Activated T-cell treated with anti-CD3 and anti-CD28 coated beads, Interleukin-2, amount 50 U/mL, for 24 hours (primary cell): ENCODE data around the gene SLC19A3.
"Not testable (repeated sequence)": the region's sequence is repeated elsewhere in the genome, so short reads cannot be mapped to it uniquely, and the experiment has no call there.

Experiments
- DNase-seq: peaks from one replicate; pipeline ENCODE4 v3.0.0-alpha.2; 2020
- H3K27ac Mint-ChIP-seq: 2 replicates; pipeline ENCODE4 v1.8.0; 2020; ENCODE audit warnings: mild to moderate bottlenecking, mixed read lengths
- H3K27me3 Mint-ChIP-seq: 2 replicates; pipeline ENCODE4 v1.8.0; 2020; ENCODE audit warnings: mixed read lengths
- H3K36me3 Mint-ChIP-seq: 2 replicates; pipeline ENCODE4 v1.8.0; 2020; ENCODE audit warnings: low read depth, mixed read lengths
- H3K4me1 Mint-ChIP-seq: 2 replicates; pipeline ENCODE4 v1.8.0; 2020; ENCODE audit warnings: low read depth, mixed read lengths
- H3K4me3 Mint-ChIP-seq: 2 replicates; pipeline ENCODE4 v1.8.0; 2020; ENCODE audit warnings: mild to moderate bottlenecking, moderate library complexity, mixed read lengths
- H3K9me3 Mint-ChIP-seq: 2 replicates; pipeline ENCODE4 v1.8.0; 2020; ENCODE audit warnings: mixed read lengths

The SLC19A3 gene

GRCh38 chr2:227671170-227671905, 46.5 kb downstream of the SLC19A3 start:
- Mint-ChIP-seq H3K36me3 (no peaks in the 10 kb centered on the region), H3K27ac (no peak overlapping the region), H3K4me1 (no peaks in the 10 kb centered on the region), H3K9me3 (no peaks in the 10 kb centered on the region), H3K4me3 (no peak overlapping the region), H3K27me3 (peaks cover 11% of the 10 kb centered on the region)
- DNase-seq = no peak

GRCh38 chr2:227666631-227667170, 51.1 kb downstream of the SLC19A3 start, which contains the start of gene SCYGR5:
Gene SCYGR5, plus strand, starts transcription at chr2:227666804. Its CDS starts 0 bp downstream, at chr2:227666804.
- not testable (repeated sequence) for H3K36me3 Mint-ChIP-seq, H3K4me3 Mint-ChIP-seq, H3K27me3 Mint-ChIP-seq, H3K4me1 Mint-ChIP-seq, H3K9me3 Mint-ChIP-seq, DNase-seq, H3K27ac Mint-ChIP-seq

GRCh38 chr2:227665189-227665940, 52.5 kb downstream of the SLC19A3 start:
- DNase-seq = no peak
- H3K4me1 Mint-ChIP-seq = no peaks in the 10 kb centered on the region
- H3K27me3 Mint-ChIP-seq = peaks cover 3% of the 10 kb centered on the region
- H3K36me3 Mint-ChIP-seq = no peaks in the 10 kb centered on the region
- H3K4me3 Mint-ChIP-seq = no peak overlapping the region
- no peak overlapping the region for H3K27ac Mint-ChIP-seq
- no peaks in the 10 kb centered on the region for H3K9me3 Mint-ChIP-seq

- Mint-ChIP-seq H3K27me3 (peaks cover 3% of the 10 kb centered on the region), H3K4me1 (no peaks in the 10 kb centered on the region), H3K9me3 (no peaks in the 10 kb centered on the region), H3K36me3 (no peaks in the 10 kb centered on the region), H3K4me3 (no peak overlapping the region), H3K27ac (no peak overlapping the region)
- DNase-seq = no peak
These were observed 56.0 kb downstream of the SLC19A3 start for GRCh38 chr2:227661827-227662226.

GRCh38 chr2:227661025-227661649, 56.7 kb downstream of the SLC19A3 start:
- Mint-ChIP-seq H3K27me3 (peaks cover 3% of the 10 kb centered on the region), H3K27ac (no peak overlapping the region), H3K4me1 (no peaks in the 10 kb centered on the region), H3K4me3 (no peak overlapping the region), H3K36me3 (no peaks in the 10 kb centered on the region), H3K9me3 (no peaks in the 10 kb centered on the region)
- DNase-seq = no peak

- H3K4me3 Mint-ChIP-seq = no peak overlapping the region
- no peak overlapping the region for H3K27ac Mint-ChIP-seq
- peaks cover 3% of the 10 kb centered on the region for H3K4me1 Mint-ChIP-seq
- no peaks in the 10 kb centered on the region for H3K36me3 Mint-ChIP-seq
- no peaks in the 10 kb centered on the region for H3K9me3 Mint-ChIP-seq
- H3K27me3 Mint-ChIP-seq = no peaks in the 10 kb centered on the region
- no peak for DNase-seq
These were observed 60.5 kb downstream of the SLC19A3 start for GRCh38 chr2:227657199-227657845.

GRCh38 chr2:227655454-227655853, 62.4 kb downstream of the SLC19A3 start:
- peaks cover 3% of the 10 kb centered on the region for H3K4me1 Mint-ChIP-seq
- no peaks in the 10 kb centered on the region for H3K9me3 Mint-ChIP-seq
- no peak overlapping the region for H3K4me3 Mint-ChIP-seq
- peaks cover 5% of the 10 kb centered on the region for H3K27me3 Mint-ChIP-seq
- H3K36me3 Mint-ChIP-seq = no peaks in the 10 kb centered on the region
- no peak for DNase-seq
- no peak overlapping the region for H3K27ac Mint-ChIP-seq

GRCh38 chr2:227654426-227654825, 63.4 kb downstream of the SLC19A3 start:
- Mint-ChIP-seq H3K4me3 (no peak overlapping the region), H3K9me3 (no peaks in the 10 kb centered on the region), H3K4me1 (peaks cover 3% of the 10 kb centered on the region), H3K36me3 (no peaks in the 10 kb centered on the region), H3K27me3 (peaks cover 12% of the 10 kb centered on the region), H3K27ac (no peak overlapping the region)
- no peak for DNase-seq

- Mint-ChIP-seq H3K4me1 (peaks cover 3% of the 10 kb centered on the region), H3K4me3 (no peak overlapping the region), H3K27me3 (peaks cover 12% of the 10 kb centered on the region), H3K36me3 (no peaks in the 10 kb centered on the region), H3K9me3 (no peaks in the 10 kb centered on the region), H3K27ac (no peak overlapping the region)
- DNase-seq = no peak
These were observed 64.4 kb downstream of the SLC19A3 start for GRCh38 chr2:227653419-227653818.

GRCh38 chr2:227643990-227644551, 73.8 kb downstream of the SLC19A3 start:
- Mint-ChIP-seq H3K27ac (no peak overlapping the region), H3K9me3 (no peaks in the 10 kb centered on the region), H3K4me1 (no peaks in the 10 kb centered on the region), H3K27me3 (peaks cover 5% of the 10 kb centered on the region), H3K36me3 (no peaks in the 10 kb centered on the region), H3K4me3 (no peak overlapping the region)
- DNase-seq = no peak

GRCh38 chr2:227642656-227643055, 75.2 kb downstream of the SLC19A3 start:
- H3K4me3 Mint-ChIP-seq = no peak overlapping the region
- no peaks in the 10 kb centered on the region for H3K4me1 Mint-ChIP-seq
- H3K9me3 Mint-ChIP-seq = no peaks in the 10 kb centered on the region
- DNase-seq = no peak
- H3K27ac Mint-ChIP-seq = no peak overlapping the region
- peaks cover 5% of the 10 kb centered on the region for H3K27me3 Mint-ChIP-seq
- H3K36me3 Mint-ChIP-seq = no peaks in the 10 kb centered on the region

GRCh38 chr2:227634201-227634600, 83.6 kb downstream of the SLC19A3 start:
- H3K4me1 Mint-ChIP-seq = no peaks in the 10 kb centered on the region
- H3K27me3 Mint-ChIP-seq = peaks cover 34% of the 10 kb centered on the region
- no peak for DNase-seq
- no peaks in the 10 kb centered on the region for H3K9me3 Mint-ChIP-seq
- no peak overlapping the region for H3K27ac Mint-ChIP-seq
- H3K4me3 Mint-ChIP-seq = no peak overlapping the region
- no peaks in the 10 kb centered on the region for H3K36me3 Mint-ChIP-seq
